ENCODE results near the gene SNX30.

- TF ChIP-seq ZFX (IDR thresholded peaks at IDR 0.05) (no peak), SP1 (IDR thresholded peaks at IDR 0.05; ENCODE audit: low read depth) (no peak), CTCF (IDR thresholded peaks at IDR 0.05 in 2 of 3, conservative IDR thresholded peaks at IDR 0.05 in 1 of 3; ENCODE audit: borderline replicate concordance in 1 of 3, insufficient read depth in 1 of 3, low read depth in 2 of 3, low read length in 2 of 3) (no peak), RAD21 (IDR thresholded peaks at IDR 0.05; ENCODE audit: low read depth) (no peak)
These were observed 102.4 kb downstream of the SNX30 start for GRCh38 chr9:112852741-112853504.
